ENCODE results near the gene RPS27L. TPM values are rescaled to one million over a fixed set of nuclear protein-coding genes. Genes with fewer than 3 reads are reported as not detected.

RPS27L gene
- total and polyA plus RNA-seq, 9 of the 15 experiments (the other 6 are each of a cell fraction or from before 2014, with no cell fraction given), result 72.2 to 382 (median 116) TPM

GRCh38 chr15:63157118-63157843 lies at the start of gene RPS27L (continued):
- peak; percentile 51 for TF ChIP-seq VEZF1 (CRISPR knock-in tag; IDR thresholded peaks at IDR 0.05)
- no peak for TF ChIP-seq TRIM24 (IDR thresholded peaks at IDR 0.05)
- TF ChIP-seq NFIX (CRISPR knock-in tag; IDR thresholded peaks at IDR 0.05; ENCODE audit: low read depth), result no peak
- TF ChIP-seq ZNF311 (CRISPR knock-in tag; IDR thresholded peaks at IDR 0.05), result no peak
- TF ChIP-seq TAF7 (tag; IDR thresholded peaks at IDR 0.05), result peak; percentile 95
- TF ChIP-seq HDGF (IDR thresholded peaks at IDR 0.05), result no peak
- TF ChIP-seq PCBP1 (IDR thresholded peaks at IDR 0.05; ENCODE audit: low read depth, low read length, poor library complexity, severe bottlenecking), result peak; percentile 22
- no peak for TF ChIP-seq FOXM1 (IDR thresholded peaks at IDR 0.05; ENCODE audit: low read depth)
- TF ChIP-seq FOXM1 (CRISPR knock-in tag; IDR thresholded peaks at IDR 0.05; ENCODE audit: low read depth), result 0 out of 2 replicates have a peak, but pooled peaks have one; percentile 73
- peak; percentile 17 for TF ChIP-seq HNRNPLL (IDR thresholded peaks at IDR 0.05; ENCODE audit: low read depth, low read length, poor library complexity, severe bottlenecking)
- no peak for TF ChIP-seq ZNF212 (CRISPR knock-in tag; IDR thresholded peaks at IDR 0.05)
- peak; percentile 78; the same call in 1 of the 2 replicates for TF ChIP-seq ZNF395 (CRISPR knock-in tag; IDR thresholded peaks at IDR 0.05)
- 0 out of 2 replicates have a peak, but pooled peaks have one; percentile 19 for TF ChIP-seq LCOR (CRISPR knock-in tag; IDR thresholded peaks at IDR 0.05)
- no peak for TF ChIP-seq KLF16 (IDR thresholded peaks at IDR 0.05)
- TF ChIP-seq ZC3H4 (CRISPR knock-in tag; IDR thresholded peaks at IDR 0.05; ENCODE audit: borderline replicate concordance), result no peak
- TF ChIP-seq HMBOX1 (IDR thresholded peaks at IDR 0.05), result no peak; the same call in 1 of the 2 replicates
- TF ChIP-seq ATF1 (CRISPR knock-in tag; IDR thresholded peaks at IDR 0.05), result no peak
- peak; percentile 70; the same call in 1 of the 2 replicates for TF ChIP-seq ATF1 (tag; IDR thresholded peaks at IDR 0.05)
- TF ChIP-seq STAT5B (CRISPR knock-in tag; IDR thresholded peaks at IDR 0.05), result no peak
- no peak for TF ChIP-seq THAP7 (CRISPR knock-in tag; IDR thresholded peaks at IDR 0.05)
- TF ChIP-seq RBFOX2 (IDR thresholded peaks at IDR 0.05; ENCODE audit: low read depth, low read length), result peak; percentile 98
- no peak for TF ChIP-seq ZNF398 (CRISPR knock-in tag; IDR thresholded peaks at IDR 0.05)

All from K562 (cell line).